Trophoblast cell (in vitro differentiated cells and primary cell): ENCODE measurements around the gene FAM219A.

Experiments used
- DNase-seq, 2 donors: peaks; one replicate each; pipeline ENCODE4 v3.0.0-alpha.2; 2016
- H2AFZ ChIP-seq: 2 replicates; pipeline ENCODE4 v1.6.1; 2013; ENCODE audit warnings: low read length, moderate library complexity, mild to moderate bottlenecking; ENCODE audit not compliant: insufficient read depth, poor library complexity
- H2AK5ac ChIP-seq: 2 replicates; pipeline ENCODE4 v1.6.1; 2013; ENCODE audit warnings: mild to moderate bottlenecking, low read length
- H2BK120ac ChIP-seq: 2 replicates; pipeline ENCODE4 v1.6.1; 2013; ENCODE audit warnings: low read length, mild to moderate bottlenecking, moderate library complexity; ENCODE audit not compliant: insufficient read depth, poor library complexity
- H2BK12ac ChIP-seq: 2 replicates; pipeline ENCODE4 v1.6.1; 2013; ENCODE audit warnings: mild to moderate bottlenecking, low read length, moderate library complexity
- H2BK5ac ChIP-seq: 2 replicates; pipeline ENCODE4 v1.6.1; 2013; ENCODE audit warnings: low read length, low read depth, moderate library complexity, mild to moderate bottlenecking; ENCODE audit not compliant: poor library complexity
- H3K14ac ChIP-seq: 2 replicates; pipeline ENCODE4 v1.6.1; 2013; ENCODE audit warnings: mild to moderate bottlenecking, low read length
- H3K18ac ChIP-seq: 2 replicates; pipeline ENCODE4 v1.6.1; 2013; ENCODE audit warnings: mild to moderate bottlenecking, low read length
- H3K23ac ChIP-seq: 2 replicates; pipeline ENCODE4 v1.6.1; 2013; ENCODE audit warnings: low read length
- H3K27ac ChIP-seq: 2 replicates; pipeline ENCODE4 v1.5.1; 2013; ENCODE audit warnings: low read depth, mild to moderate bottlenecking, inconsistent platforms, low read length, moderate library complexity
- H3K27me3 ChIP-seq: 2 replicates; pipeline ENCODE4 v1.6.1; 2013; ENCODE audit warnings: inconsistent platforms, mild to moderate bottlenecking, low read length, moderate library complexity; ENCODE audit not compliant: insufficient read depth
- H3K36me3 ChIP-seq, 2 experiments: 1 replicate in 1 of 2; 2 replicates in 1 of 2; pipeline ENCODE4 v1.6.1; 2013; ENCODE audit warnings: low read length in 2 of 2, mild to moderate bottlenecking in 2 of 2, moderate library complexity in 1 of 2; ENCODE audit not compliant: insufficient read depth in 2 of 2, control insufficient read depth in 1 of 2
- H3K4ac ChIP-seq: 2 replicates; pipeline ENCODE4 v1.6.1; 2013; ENCODE audit warnings: low read depth, mild to moderate bottlenecking, low read length, moderate library complexity
- H3K4me1 ChIP-seq, 2 experiments: 1 replicate in 1 of 2; 2 replicates in 1 of 2; pipeline ENCODE4 v1.6.1; 2013; ENCODE audit warnings: low read length in 2 of 2, mild to moderate bottlenecking in 2 of 2, moderate library complexity in 1 of 2; ENCODE audit not compliant: insufficient read depth in 2 of 2, control insufficient read depth in 1 of 2
- H3K4me2 ChIP-seq: 2 replicates; pipeline ENCODE4 v1.6.1; 2013; ENCODE audit warnings: inconsistent platforms, mild to moderate bottlenecking, low read length, moderate library complexity
- H3K4me3 ChIP-seq: 2 replicates; pipeline ENCODE4 v1.5.1; 2013; ENCODE audit warnings: mild to moderate bottlenecking, low read depth, low read length, inconsistent platforms
- H3K79me1 ChIP-seq: one replicate; pipeline ENCODE4 v1.6.1; 2013; ENCODE audit warnings: low read length
- H3K79me2 ChIP-seq: 2 replicates; pipeline ENCODE4 v1.6.1; 2013; ENCODE audit warnings: low read length, mild to moderate bottlenecking; ENCODE audit not compliant: control insufficient read depth, insufficient read depth, poor library complexity
- H3K9ac ChIP-seq: 2 replicates; pipeline ENCODE4 v1.6.1; 2013; ENCODE audit warnings: mild to moderate bottlenecking, low read length
- H3K9me3 ChIP-seq: 2 replicates; pipeline ENCODE4 v1.6.1; 2013; ENCODE audit warnings: low read depth, mild to moderate bottlenecking, control low read depth, inconsistent platforms, low read length; ENCODE audit not compliant: insufficient read depth
- H4K12ac ChIP-seq: 2 replicates; pipeline ENCODE4 v1.6.1; 2013; ENCODE audit warnings: low read depth, mild to moderate bottlenecking, low read length, moderate library complexity
- H4K8ac ChIP-seq: 2 replicates; pipeline ENCODE4 v1.6.1; 2013; ENCODE audit warnings: low read depth, mild to moderate bottlenecking, low read length, moderate library complexity
- H4K91ac ChIP-seq: one replicate; pipeline ENCODE4 v1.6.1; 2013; ENCODE audit warnings: low read depth, mild to moderate bottlenecking, low read length, moderate library complexity
- WGBS: extraction: QIAGEN DNeasy Blood & Tissue Kit; methylation state at CpG from one replicate; pipeline ENCODE4 v1.1.7; 2013; ENCODE audit warnings: missing lambda C conversion rate; ENCODE audit not compliant: insufficient read length, insufficient coverage; ENCODE audit errors: extremely low coverage; 5-methylcytosine and 5-hydroxymethylcytosine counted together

FAM219A gene

GRCh38 chr9:34413231-34413852 lies 45.0 kb downstream of the FAM219A start:
- WGBS = no CpG with 5 or more reads among the region's 6 CpGs
- Histone ChIP-seq H3K23ac (no peak overlapping the region), H3K4me3 (no peak overlapping the region), H3K4ac (no peak overlapping the region), H3K79me1 (no peaks in the 10 kb centered on the region), H2AK5ac (no peak overlapping the region), H2BK5ac (no peak overlapping the region), H3K79me2 (no peaks in the 10 kb centered on the region), H3K9ac (no peak overlapping the region), H4K12ac (no peak overlapping the region), H3K18ac (no peak overlapping the region), H3K4me2 (no peak overlapping the region), H3K4me1 (no peaks in the 10 kb centered on the region), H4K8ac (no peak overlapping the region), H3K27me3 (no peaks in the 10 kb centered on the region), H4K91ac (no peak overlapping the region), H2AFZ (no peak overlapping the region), H3K27ac (no peak overlapping the region), H3K9me3 (no peaks in the 10 kb centered on the region), H2BK12ac (no peak overlapping the region), H3K36me3 (no peaks in the 10 kb centered on the region), H3K14ac (no peak overlapping the region), H2BK120ac (no peak overlapping the region)
- peak; percentile 6 to 67 for DNase-seq

DNA sequence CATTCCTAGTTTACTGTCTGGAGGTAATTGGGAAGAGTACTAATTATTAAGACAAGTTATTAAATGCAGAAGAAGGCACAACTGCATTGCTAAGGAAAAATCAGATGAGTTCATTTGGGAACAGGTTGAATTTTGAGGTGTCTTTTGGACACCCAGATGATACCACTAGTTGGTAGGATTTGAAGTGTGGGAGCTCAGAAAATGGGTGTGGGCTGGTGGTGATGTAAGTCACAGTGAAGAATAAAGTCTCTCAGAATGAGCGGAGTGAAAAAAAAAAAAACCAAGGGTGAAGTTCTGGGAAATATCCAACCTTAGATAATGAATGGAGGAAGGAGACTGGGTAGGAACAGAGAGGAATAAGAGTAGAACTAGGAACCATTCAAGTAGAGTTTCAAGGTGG lies 46.0 kb downstream of the FAM219A start:
- no peak overlapping the region for H4K12ac ChIP-seq
- no peaks in the 10 kb centered on the region for H3K4me1 ChIP-seq
- no peak overlapping the region for H2BK120ac ChIP-seq
- no peak overlapping the region for H4K91ac ChIP-seq
- H3K4me2 ChIP-seq = no peak overlapping the region
- no peak overlapping the region for H3K23ac ChIP-seq
- no peak overlapping the region for H3K18ac ChIP-seq
- H4K8ac ChIP-seq = no peak overlapping the region
- no peak overlapping the region for H3K4me3 ChIP-seq
- H3K9ac ChIP-seq = no peak overlapping the region
- H3K79me1 ChIP-seq = no peaks in the 10 kb centered on the region
- H3K36me3 ChIP-seq = peaks cover 0 to 3% of the 10 kb centered on the region in 2 experiments
- WGBS = no CpG with 5 or more reads among the region's 1 CpG
- no peak overlapping the region for H2BK5ac ChIP-seq
- no peak overlapping the region for H3K4ac ChIP-seq
- H2BK12ac ChIP-seq = no peak overlapping the region
- no peak overlapping the region for H2AK5ac ChIP-seq
- no peak overlapping the region for H3K27ac ChIP-seq
- no peaks in the 10 kb centered on the region for H3K9me3 ChIP-seq
- no peaks in the 10 kb centered on the region for H3K79me2 ChIP-seq
- no peak overlapping the region for H3K14ac ChIP-seq
- no peaks in the 10 kb centered on the region for H3K27me3 ChIP-seq
- no peak overlapping the region for H2AFZ ChIP-seq
- DNase-seq = no peak

- no CpG with 5 or more reads among the region's 2 CpGs for WGBS
- Histone ChIP-seq H3K79me2 (no peaks in the 10 kb centered on the region), H3K9ac (no peak overlapping the region), H3K27me3 (no peaks in the 10 kb centered on the region), H3K4me3 (no peak overlapping the region), H3K27ac (no peak overlapping the region), H3K9me3 (no peaks in the 10 kb centered on the region), H4K12ac (no peak overlapping the region), H2BK120ac (no peak overlapping the region), H4K8ac (no peak overlapping the region), H3K79me1 (no peaks in the 10 kb centered on the region), H2BK12ac (no peak overlapping the region), H3K14ac (no peak overlapping the region), H3K4me2 (no peak overlapping the region), H3K23ac (no peak overlapping the region), H3K18ac (no peak overlapping the region), H2BK5ac (no peak overlapping the region), H3K36me3 (peaks cover 5 to 13% of the 10 kb centered on the region in 2 experiments), H4K91ac (no peak overlapping the region), H2AK5ac (no peak overlapping the region), H3K4ac (no peak overlapping the region), H2AFZ (no peak overlapping the region), H3K4me1 (no peaks in the 10 kb centered on the region)
- DNase-seq = no peak
Observed at GRCh38 chr9:34409154-34409553, 49.2 kb downstream of the FAM219A start.

GRCh38 chr9:34408173-34408572 lies 50.2 kb downstream of the FAM219A start:
- Histone ChIP-seq H3K79me1 (no peaks in the 10 kb centered on the region), H3K4ac (no peak overlapping the region), H4K91ac (no peak overlapping the region), H2AK5ac (no peak overlapping the region), H3K27ac (no peak overlapping the region), H2BK12ac (no peak overlapping the region), H3K23ac (no peak overlapping the region), H3K4me3 (no peak overlapping the region), H3K18ac (no peak overlapping the region), H3K79me2 (no peaks in the 10 kb centered on the region), H4K8ac (no peak overlapping the region), H3K4me1 (no peaks in the 10 kb centered on the region), H3K36me3 (peaks cover 8 to 16% of the 10 kb centered on the region in 2 experiments), H3K27me3 (no peaks in the 10 kb centered on the region), H3K4me2 (no peak overlapping the region), H2AFZ (no peak overlapping the region), H3K9ac (no peak overlapping the region), H3K14ac (no peak overlapping the region), H2BK120ac (no peak overlapping the region), H3K9me3 (no peaks in the 10 kb centered on the region), H2BK5ac (no peak overlapping the region), H4K12ac (no peak overlapping the region)
- no CpG with 5 or more reads among the region's 1 CpG for WGBS
- DNase-seq = no peak
